Measurements from ENCODE around the gene PHLPP1. TPM values are rescaled to one million over a fixed set of nuclear protein-coding genes. Genes with fewer than 3 reads are reported as not detected.
A peak's percentile ranks its signal among the peaks of the same experiment; 100 is the strongest.

PHLPP1 gene
- total RNA-seq, 1 experiment from 2014 or later = 14.1 TPM

GRCh38 chr18:62975785-62976184 lies 260.4 kb downstream of the PHLPP1 start:
- ChIA-PET POLR2A (ENCODE audit: unreplicated experiment) (interaction anchor here (0.7 kb wide), 1 partner anchor 789 kb away, joined by 4 read pairs; the partner anchor contains the start of genes PIGN and RELCH), CTCF (no interaction called here)
- H3F3A ChIP-seq (ENCODE audit: low read length, unreplicated experiment) = no peaks in the 10 kb centered on the region
- H3K4me1 ChIP-seq (ENCODE audit: insufficient read depth, low read length) = peaks cover 31% of the 10 kb centered on the region
- no peak overlapping the region for H3K4me3 ChIP-seq (ENCODE audit: low read length)
- no peak overlapping the region for H2AFZ ChIP-seq (ENCODE audit: low read length)
- H3K79me2 ChIP-seq (ENCODE audit: low read length) = no peaks in the 10 kb centered on the region
- H4K20me1 ChIP-seq (ENCODE audit: low read length) = no peaks in the 10 kb centered on the region
- intact Hi-C loops (cut with micrococcal nuclease) = loop anchor here (2.0 to 5.0 kb wide), 3 partner anchors 21 to 259 kb away; no protein-coding TSS in a partner anchor
- H3K36me3 ChIP-seq (ENCODE audit: low read depth, low read length) = 0 out of 2 replicates have a peak, but pooled peaks cover 16% of the 10 kb centered on the region
- DNase-seq = no peak
- TF ChIP-seq EZH2phosphoT487 (IDR thresholded peaks at IDR 0.05; ENCODE audit: borderline replicate concordance, low read length) (no peak), EZH2 (IDR thresholded peaks at IDR 0.05; ENCODE audit: low read length, unreplicated experiment) (no peak), CTCF (conservative IDR thresholded peaks at IDR 0.05; ENCODE audit: low read depth, low read length) (no peak)
- H3K9me2 ChIP-seq (replicated peaks; ENCODE audit: low read length) = no peaks in the 10 kb centered on the region
- peak overlapping the region; percentile 68 for H3K27ac ChIP-seq (ENCODE audit: low read length)
- ATAC-seq = no peak
- no TSS peak for BruUV-seq (replicated peaks)
- peak overlapping the region; percentile 21; the same call in 1 of the 2 replicates for H3K9ac ChIP-seq (ENCODE audit: low read length)
- no peaks in the 10 kb centered on the region for H3K9me3 ChIP-seq (ENCODE audit: low read length)
- H3K4me2 ChIP-seq (ENCODE audit: low read length) = peak overlapping the region; percentile 7; the same call in 1 of the 2 replicates
- H3K27me3 ChIP-seq (ENCODE audit: low read length) = no peaks in the 10 kb centered on the region

GRCh38 chr18:62976227-62976626 lies 260.9 kb downstream of the PHLPP1 start:
- BruUV-seq (replicated peaks) = no TSS peak
- ATAC-seq = peak; percentile 89

More at GRCh38 chr18:62976227-62976626, 260.9 kb downstream of the PHLPP1 start:
- intact Hi-C loops (cut with micrococcal nuclease) = loop anchor here (2.0 to 5.0 kb wide), 3 partner anchors 21 to 259 kb away; no protein-coding TSS in a partner anchor
- H3K79me2 ChIP-seq (ENCODE audit: low read length) = no peaks in the 10 kb centered on the region
- peak overlapping the region; percentile 57; the same call in 1 of the 2 replicates for H3K9ac ChIP-seq (ENCODE audit: low read length)
- 0 out of 2 replicates have a peak, but pooled peaks cover 16% of the 10 kb centered on the region for H3K36me3 ChIP-seq (ENCODE audit: low read depth, low read length)
- POLR2A ChIA-PET (ENCODE audit: unreplicated experiment) = no interaction called here
- no peak overlapping the region for H3K4me3 ChIP-seq (ENCODE audit: low read length)
- H3K27me3 ChIP-seq (ENCODE audit: low read length) = no peaks in the 10 kb centered on the region
- H3K9me3 ChIP-seq (ENCODE audit: low read length) = no peaks in the 10 kb centered on the region
- H3K4me2 ChIP-seq (ENCODE audit: low read length) = peak overlapping the region; percentile 32
- no peaks in the 10 kb centered on the region for H3K9me2 ChIP-seq (replicated peaks; ENCODE audit: low read length)
- no peak overlapping the region for H2AFZ ChIP-seq (ENCODE audit: low read length)
- H3K4me1 ChIP-seq (ENCODE audit: insufficient read depth, low read length) = peaks cover 31% of the 10 kb centered on the region
- TF ChIP-seq EZH2phosphoT487 (IDR thresholded peaks at IDR 0.05; ENCODE audit: borderline replicate concordance, low read length) (no peak), EZH2 (IDR thresholded peaks at IDR 0.05; ENCODE audit: low read length, unreplicated experiment) (no peak), CTCF (conservative IDR thresholded peaks at IDR 0.05; ENCODE audit: low read depth, low read length) (no peak)
- H3F3A ChIP-seq (ENCODE audit: low read length, unreplicated experiment) = no peaks in the 10 kb centered on the region
- H3K27ac ChIP-seq (ENCODE audit: low read length) = peak overlapping the region; percentile 89
- CTCF ChIA-PET = no interaction called here
- peak; percentile 84 for DNase-seq
- H4K20me1 ChIP-seq (ENCODE audit: low read length) = no peaks in the 10 kb centered on the region

All from PC-3 (cell line).